HG03575 (cell line): ENCODE measurements around the gene RFLNA.

ENCODE experiments used
- ATAC-seq: cut with Tn5 transposase; IDR thresholded peaks from one replicate; pipeline ENCODE4 v1.9.1; 2021; ENCODE audit not compliant: unreplicated experiment, insufficient number of reproducible peaks, low FRiP score; ENCODE audit errors: extremely low read depth

The RFLNA gene

DNA sequence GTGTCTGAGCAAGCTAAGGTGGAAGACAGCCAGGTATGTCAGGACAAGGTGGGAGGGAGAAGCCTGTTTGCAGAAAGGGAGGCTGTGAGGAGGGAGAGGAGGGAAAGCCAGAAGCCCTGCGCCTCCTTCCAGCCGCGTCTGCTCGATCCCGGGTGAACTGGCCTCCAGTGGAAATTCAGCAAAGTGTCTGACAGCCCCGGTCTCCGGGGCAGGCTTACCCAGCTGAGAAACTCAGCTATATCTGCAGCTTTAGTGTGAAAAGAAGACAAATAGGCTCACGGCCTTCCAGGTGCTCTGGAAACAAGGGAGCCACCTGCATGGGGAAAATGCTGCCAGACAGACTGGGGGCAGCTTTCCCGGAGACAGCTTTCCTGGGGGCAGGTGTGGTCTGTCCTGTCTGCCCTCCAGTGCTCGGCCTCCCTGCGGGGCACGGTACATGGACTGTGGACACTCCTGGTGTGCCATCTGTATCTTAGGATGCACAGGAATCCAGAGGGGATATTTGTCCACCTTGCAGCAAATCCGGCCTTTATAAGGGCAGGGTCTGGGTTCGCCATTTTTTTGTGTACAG lies 6.3 kb downstream of the RFLNA start:
- no peak for ATAC-seq

DNA sequence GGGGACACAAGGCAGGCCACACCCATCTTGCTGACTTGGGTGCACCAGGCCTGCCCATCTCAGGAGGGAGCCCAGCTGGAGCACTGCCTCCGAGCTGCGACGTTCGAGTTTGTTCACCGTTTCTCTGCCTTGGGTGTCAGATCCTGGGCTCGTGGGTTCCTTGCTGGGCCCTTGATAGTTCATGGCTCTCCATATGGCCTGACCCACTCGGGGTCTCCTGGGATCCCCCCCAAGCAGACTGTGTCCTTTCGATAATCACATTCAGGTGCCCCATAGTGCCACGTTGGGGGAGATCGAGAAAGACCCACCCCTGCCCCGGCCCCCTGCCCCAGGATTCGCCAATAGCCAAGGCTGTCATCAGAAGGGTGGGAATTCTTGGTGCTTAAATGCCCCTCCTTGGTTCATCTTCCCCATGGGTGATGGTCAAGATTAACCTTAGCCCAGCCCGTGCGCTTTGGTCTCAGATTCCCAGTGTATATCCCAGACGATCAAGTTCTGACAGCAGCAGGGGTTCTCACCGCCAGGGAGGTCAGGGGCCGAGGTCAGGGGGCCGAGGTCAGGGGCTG lies 7.4 kb downstream of the RFLNA start:
- no peak for ATAC-seq

DNA sequence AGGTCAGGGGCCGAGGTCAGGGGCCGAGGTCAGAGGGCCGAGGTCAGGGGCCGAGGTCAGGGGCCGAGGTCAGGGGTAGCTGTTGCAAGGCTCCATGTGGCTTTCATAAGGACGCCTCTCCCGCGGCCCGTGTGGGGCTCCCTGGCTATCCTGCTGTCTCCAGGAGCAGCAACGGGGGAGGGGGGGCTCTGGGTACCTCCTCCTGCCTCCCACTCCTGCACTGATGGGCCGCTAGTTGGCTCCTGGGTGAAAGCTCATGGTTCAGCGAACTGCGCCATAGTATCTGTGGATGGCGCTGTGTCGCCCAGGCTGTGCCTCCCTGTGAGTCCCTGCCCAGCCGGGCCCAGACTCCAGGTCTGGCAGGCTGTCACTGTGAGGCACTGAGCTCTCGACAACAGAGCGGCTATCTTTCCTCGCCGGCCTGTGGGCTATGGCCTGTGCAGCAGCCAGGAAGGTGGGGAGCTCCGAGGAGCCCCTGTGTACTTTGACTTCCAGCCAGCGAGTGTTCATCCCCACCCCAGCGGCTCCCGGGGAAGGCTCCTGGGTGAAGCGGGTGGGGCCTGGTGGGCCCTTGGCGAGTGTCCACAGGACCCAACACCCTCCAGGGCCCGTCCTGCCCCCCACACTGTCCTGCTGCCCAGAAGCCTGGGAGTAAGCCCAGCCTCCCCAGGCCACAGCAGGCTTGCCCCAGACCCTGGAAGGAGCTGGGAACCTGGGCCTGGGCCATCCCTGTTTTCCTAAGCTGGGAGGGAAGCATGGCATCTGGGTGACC lies 8.1 kb downstream of the RFLNA start:
- no peak for ATAC-seq

DNA sequence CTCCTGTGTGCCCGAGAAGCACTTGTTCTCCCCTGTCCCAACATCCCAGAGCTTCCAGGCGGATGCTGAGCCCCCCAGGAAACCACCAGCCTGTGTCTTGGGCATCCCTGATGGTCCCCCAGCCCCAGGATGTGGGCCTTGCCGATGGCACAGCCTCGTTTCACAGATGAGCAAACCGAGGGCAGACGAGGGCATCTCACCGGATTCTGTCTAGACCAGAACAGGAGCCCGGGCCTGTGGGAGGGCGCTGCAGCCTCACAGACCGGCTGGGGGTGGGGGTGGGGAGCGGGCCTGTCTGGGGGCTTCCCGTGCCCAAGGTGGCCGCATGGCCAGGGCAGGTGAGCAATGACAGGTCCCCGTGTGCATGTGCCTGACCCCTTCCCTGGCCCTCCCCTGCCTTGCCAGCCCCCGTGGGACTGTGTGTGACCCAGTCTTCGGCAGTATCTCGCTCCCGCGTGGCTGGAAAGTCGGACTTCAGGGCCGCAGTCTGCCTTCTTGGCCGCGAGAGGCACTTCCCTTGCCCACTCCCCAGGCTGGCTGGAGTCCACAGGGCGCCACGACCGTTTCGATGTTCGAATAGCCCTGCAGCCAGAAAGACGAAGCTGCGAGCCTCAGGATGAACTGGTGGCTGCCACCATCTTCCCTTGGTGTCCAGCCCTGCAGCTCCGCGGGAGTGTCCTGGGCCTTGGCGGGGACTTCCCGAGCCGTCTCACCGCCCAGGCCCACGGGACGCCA lies 8.9 kb downstream of the RFLNA start:
- ATAC-seq: no peak

DNA sequence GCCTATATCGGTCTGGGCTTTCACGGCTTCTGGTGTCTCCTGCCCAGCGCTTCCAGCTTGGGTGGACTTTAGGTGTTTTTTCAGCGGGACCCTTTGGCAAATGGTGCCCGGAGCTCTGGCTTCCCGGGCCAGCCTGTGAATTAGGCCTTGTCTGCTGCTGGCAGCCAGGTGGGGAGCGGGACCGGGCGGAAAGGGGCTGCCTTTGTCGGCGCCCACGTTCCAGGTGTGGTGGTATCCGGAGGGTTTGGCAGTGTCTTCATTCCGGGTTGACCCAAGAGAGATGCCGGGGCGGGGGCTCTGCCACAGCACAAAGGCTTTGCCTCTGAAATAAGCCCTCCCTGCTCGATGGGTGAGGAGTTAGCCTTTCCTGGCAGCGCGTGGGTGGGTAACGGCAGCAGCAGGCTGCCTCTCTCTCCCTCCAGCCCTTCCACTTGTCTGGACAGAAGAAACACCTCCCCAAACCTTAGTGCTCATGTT lies 9.5 kb downstream of the RFLNA start:
- no peak for ATAC-seq

DNA sequence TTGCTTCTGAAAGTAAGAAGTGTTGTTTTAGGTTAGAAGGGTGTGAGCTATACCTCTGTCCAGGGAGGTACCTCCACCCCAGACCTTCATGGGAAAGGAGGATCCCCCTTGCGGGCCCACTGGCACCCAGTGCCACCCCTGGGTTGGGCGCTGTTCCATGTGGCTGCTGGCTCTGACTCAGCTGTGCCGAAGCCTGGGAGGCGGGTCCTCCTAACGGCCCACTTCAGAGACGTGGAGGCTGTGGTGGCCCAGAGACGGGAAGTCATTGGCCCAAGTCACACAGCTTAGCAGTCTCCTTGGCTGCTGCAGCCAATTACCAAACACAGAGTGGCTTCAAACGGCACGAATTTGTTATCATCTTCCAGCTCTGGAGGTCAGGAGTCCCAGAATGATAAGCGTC lies 10.2 kb downstream of the RFLNA start:
- no peak for ATAC-seq

DNA sequence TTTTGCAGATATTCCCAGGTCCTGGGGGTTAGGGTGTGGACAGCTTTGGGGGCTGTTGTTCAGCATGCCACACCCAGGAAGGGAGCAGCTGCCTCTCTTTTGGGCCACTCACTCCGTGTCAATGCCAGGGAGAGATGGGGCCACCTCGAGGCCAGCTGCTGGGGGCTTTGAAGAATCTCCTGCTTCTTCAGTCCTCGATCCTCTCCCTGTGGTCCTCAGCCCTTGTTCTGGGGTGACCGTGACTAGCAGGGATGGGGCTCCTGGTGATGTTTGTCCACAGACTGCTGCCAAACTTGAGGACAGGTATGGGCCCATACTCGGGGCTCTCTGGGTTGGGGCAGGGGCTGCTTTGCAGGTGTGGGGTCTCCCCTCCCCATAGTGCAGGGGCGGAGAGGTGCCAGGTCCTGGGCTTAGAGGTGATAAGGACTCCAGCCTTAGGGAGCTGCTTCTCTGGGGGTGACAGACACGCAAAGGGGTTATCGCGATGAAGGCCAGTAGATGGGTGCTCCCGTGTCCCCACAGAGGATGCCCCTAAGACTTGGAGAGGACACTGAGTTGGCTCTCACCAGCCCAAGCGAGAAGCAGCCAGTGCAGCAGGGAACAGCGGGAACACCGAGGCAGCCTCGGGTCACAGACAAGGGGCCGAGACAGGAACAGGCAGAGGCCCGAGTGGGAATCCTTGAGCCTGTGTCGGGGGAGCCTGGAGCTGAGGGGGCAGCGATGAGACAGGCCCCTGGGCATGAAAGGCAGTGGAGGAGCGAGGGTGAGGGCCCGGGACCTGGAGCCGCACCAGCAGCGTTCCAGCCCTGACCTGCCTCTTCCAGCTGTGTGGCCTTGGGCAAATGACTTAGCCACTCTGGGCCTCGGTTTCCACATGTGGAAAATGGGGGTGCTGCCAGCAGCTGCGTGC lies 11.1 kb downstream of the RFLNA start:
- ATAC-seq: no peak

DNA sequence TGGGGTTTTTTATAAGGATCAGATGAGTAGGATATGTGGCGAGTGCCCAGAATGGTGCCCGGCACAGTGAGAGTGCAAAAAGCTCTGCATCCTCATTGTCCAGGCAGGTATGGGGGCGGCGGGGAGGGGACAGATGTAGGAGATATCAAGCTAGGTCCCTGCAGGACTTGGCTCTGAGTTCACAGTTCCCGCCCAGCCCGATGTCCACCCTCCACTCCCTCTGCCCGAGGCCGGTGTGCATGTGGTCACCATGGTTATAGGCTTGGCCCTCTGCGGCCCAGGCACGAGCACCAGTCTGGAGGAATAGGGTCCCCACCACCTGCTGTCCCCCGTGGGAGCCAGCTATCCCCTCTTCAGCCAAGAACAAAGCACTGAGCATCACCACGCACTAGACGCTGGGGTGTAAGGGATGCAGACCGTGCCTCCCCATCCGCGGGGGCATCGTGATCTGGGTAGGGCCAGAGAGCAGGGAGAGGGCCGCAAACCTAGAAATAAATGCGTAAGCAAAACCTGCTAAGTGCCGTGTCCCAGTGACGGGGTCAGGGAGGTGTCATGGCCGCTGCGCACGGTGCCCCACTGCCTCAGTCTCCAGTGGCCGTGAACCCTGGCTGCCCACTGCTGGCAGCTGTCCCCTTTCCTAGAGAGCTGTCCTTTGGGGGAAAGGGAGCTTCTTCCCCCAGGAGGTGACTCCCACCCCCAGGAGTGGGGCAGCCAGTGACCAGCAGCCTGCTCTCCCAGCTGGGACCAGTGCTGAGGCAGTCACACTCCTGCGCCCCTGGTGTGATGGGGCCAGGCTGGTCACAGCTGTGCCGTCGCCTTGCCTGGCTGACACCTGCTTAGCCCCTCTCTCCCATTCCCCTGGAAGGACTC lies 12.0 kb downstream of the RFLNA start:
- ATAC-seq: no peak

DNA sequence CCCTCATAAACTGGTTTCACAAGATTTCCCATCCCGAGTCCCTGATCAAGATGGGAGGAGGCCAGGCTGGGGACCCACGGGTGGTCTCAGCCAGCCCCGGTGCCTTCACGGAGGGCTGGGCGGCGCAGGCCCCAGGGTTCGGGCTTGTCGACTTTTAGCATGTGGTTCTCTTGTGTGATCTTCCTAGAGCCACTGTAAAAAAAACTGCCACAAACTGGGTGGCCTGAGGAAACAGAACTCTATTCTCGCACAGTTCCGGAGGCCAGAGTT lies 12.6 kb downstream of the RFLNA start:
- no peak for ATAC-seq

DNA sequence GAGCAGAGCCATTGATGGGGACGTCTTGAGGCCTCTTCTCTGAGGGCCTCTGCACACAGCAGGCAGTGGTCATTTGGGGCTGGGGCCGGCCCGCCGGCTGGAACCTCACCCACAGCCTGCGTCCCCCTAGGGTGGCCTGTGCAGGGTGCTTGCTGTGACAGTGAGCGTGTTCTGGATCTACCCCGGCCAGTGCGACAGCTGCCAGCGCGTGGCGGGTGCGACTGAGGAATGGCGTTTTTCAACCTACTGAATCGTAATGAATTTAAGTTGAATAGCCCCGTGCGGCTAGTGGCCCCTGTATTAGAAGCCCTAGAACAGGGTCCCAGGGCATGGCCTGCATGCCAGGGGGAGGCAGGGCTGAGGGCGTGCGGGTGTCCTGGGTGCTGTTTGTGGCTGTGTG lies 13.8 kb downstream of the RFLNA start:
- no peak for ATAC-seq

DNA sequence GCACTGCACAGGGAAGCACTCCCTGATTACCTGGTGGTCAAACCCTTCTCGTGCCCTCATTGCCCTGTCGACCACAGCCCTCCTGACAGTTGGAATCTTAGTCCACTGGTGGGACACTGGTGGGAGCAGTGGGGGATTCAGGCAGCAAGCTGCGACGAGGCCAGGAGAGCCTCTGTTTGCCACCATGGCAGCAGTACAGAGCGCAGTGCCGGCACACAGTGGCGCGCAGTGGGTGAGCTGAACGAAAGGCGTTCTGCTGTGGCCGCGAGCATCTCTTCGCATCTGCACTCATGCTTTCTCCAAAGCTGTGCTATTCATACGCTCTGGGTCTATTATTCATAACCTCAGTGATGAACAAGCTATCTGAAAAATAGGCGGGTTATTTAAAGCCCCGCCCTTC lies 14.3 kb downstream of the RFLNA start:
- no peak for ATAC-seq

DNA sequence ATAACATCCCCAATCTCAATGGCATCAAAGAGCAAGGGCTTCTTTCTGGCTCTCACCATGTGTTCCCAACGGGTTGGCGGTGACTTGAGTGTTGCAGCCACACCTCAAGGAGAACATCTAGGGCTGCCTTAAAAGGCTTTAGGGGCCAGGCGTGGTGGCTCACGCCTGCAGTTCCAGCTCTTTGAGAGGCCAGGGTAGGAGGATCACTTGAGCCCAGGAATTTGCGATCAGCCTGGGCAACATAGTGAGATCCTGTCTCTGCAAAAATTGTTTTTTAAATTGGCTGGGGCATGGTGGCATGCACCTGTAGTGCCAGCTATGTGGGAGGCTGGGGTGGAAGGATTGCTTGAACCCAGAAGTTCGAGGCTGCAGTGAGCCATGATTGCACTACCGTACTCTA lies 14.9 kb downstream of the RFLNA start:
- ATAC-seq: no peak

DNA sequence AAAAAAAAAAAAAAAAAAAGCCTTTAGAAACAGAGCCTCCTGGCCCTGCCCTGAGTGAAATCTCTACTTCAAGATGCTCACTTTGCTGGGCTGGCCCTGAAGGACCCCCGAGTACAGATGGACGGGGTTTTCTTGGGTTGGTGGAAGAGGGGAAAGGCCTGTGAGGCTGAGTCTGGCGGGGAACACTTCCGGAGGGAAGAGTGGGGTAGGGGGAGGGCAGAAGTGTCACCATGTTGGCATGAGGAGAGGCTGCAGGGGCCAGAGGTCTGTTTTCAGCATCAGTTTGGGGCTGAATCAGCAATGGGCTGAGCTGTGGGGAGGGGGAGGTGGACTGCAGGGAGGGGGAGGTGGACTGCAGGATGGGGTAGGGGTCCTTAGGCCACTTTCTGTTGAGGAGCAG lies 15.3 kb downstream of the RFLNA start:
- no peak for ATAC-seq

DNA sequence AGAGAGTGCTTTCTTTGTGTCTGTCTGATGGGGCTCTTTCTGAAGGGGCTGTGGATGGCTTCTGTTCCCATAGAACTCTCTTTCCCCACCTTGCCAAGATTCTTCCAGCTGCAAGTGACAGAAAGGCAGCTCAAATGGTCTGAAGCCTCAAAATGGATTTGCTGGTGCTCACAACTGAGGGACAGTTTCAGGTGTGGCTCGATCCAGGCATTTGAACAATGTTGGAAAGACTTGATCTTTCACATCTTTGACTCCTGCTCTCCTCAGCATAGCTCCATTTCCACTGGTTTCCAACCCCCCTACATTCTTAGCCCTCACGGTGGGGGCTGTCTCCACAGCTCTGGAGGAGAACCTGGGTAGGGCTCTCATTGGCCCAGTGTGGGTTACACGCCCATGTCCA lies 15.9 kb downstream of the RFLNA start:
- ATAC-seq: no peak

DNA sequence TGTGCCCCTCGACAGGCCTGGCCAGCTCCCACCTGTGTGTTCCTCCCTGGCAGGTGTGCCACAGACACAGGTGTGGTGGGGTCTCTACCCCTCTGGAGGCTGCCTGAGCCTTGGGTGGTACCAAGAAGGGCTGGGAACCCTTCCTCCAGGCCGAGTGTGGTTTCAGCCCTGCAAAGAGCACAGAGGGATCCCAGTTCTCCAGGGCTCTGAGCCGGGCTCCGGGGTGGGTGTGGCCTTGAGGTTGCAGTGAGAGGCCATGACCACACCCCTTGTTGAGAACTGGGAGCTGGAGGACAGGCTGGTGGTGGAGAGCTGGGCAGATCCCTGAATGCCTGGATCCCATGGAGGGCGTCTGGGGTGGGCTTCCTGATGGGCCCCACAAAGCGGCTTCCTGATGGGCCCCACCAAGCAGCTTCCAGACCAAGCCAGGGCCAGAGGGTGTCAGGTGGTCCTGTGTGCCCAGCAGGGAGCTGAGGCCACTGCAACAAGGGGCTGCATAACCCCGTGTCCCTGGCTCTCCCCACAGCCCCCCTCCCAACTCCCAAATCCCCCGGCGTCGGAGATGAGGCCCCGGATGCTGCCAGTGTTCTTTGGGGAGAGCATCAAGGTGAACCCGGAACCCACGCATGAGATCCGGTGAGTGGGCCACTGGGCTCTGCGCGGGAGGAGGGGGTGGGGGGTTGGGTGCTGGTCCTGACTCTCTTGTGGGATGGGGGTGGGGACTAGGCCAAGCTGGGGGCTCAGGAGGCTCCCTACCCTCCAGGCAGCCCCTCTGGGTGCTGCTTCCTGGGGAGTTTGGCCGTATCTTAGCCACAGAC lies 16.6 kb downstream of the RFLNA start:
- no peak for ATAC-seq

DNA sequence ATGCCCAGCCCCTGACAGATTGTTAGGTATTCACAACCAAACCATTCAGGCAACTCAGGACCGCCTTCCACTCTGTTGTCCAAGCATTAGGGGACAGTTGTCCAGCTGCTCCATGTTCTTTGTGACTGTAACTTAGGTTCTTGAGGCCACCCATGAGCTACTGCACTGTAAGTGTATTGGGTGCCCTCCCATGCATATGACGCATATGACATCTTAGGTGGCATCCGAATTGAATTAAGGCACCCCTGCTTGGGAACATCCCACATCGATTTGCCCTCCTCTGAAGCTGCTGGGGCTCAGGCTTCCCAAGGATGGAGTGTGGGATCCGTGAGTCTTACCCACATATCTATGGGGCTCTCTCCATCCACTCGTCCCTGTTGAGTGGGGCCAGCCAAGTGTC lies 17.7 kb downstream of the RFLNA start:
- ATAC-seq: no peak

DNA sequence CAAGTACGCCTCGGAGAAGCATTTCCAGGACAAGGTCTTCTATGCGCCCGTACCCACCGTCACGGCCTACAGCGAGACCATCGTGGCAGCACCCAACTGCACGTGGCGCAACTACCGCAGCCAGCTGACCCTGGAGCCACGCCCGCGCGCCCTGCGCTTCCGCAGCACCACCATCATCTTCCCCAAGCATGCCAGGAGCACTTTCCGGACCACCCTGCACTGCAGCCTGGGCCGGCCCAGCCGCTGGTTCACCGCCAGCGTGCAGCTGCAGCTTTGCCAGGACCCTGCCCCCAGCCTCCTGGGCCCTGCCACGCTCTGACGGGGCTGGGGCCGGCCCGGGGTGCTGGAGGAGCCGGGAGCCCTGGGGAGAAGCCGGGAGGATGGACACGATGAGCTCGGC lies 19.3 kb downstream of the RFLNA start:
- ATAC-seq: no peak

DNA sequence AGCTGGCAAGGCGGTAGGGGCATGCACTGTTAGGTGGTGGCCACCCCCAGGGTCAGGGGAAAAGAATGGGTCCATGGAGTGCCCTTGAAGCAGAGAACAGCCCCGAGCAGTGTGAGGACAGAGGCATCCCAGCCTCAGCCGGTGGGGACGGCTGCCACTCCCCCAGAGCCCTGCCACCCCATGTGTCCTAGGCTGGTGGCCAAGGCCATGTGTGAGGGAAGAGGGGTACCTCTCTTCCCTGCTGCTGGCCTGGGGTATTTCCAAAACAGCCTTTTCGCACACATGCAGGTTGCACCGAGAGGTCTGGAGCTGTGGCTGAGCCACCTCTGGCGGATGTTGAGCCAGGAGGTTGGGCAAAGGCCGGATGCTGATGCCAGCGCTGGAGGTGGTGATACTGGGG lies 19.9 kb downstream of the RFLNA start:
- ATAC-seq: no peak
